D721Med (cell line): ENCODE data around the gene XPO1.

Source experiments
- DNase-seq: peaks from one replicate; pipeline ENCODE4 v3.0.0; 2011; ENCODE audit warnings: low spot score; ENCODE audit not compliant: insufficient read length
- FAIRE-seq: peaks from 2 replicates; lab custom pipeline; 2011; peaks lifted over from hg19 to GRCh38; lab: Jason Lieb, UNC
- CTCF ChIP-seq: IDR thresholded peaks from 2 replicates; pipeline ENCODE4 v1.5.1; 2012; ENCODE audit warnings: mild to moderate bottlenecking, control low read depth; ENCODE audit not compliant: insufficient read depth; ENCODE audit errors: missing control alignments

Gene XPO1

GRCh38 chr2:61530749-61531148, 7.4 kb downstream of the XPO1 start:
- no peak for FAIRE-seq
- TF ChIP-seq CTCF = no peak
- no peak for DNase-seq

GRCh38 chr2:61529944-61530735, 8.0 kb downstream of the XPO1 start:
- FAIRE-seq = no peak
- no peak for TF ChIP-seq CTCF
- DNase-seq = no peak

GRCh38 chr2:61520261-61520660, 17.9 kb downstream of the XPO1 start:
- DNase-seq (no peak), FAIRE-seq (no peak)
- TF ChIP-seq CTCF = no peak

- TF ChIP-seq CTCF = no peak
- no peak for DNase-seq
- no peak for FAIRE-seq
These were observed 25.3 kb downstream of the XPO1 start for GRCh38 chr2:61512768-61513398.

GRCh38 chr2:61510674-61511671, 27.2 kb downstream of the XPO1 start:
- FAIRE-seq (no peak), DNase-seq (no peak)
- TF ChIP-seq CTCF = no peak

GRCh38 chr2:61504949-61505348, 33.2 kb downstream of the XPO1 start:
- DNase-seq = no peak
- FAIRE-seq = no peak
- TF ChIP-seq CTCF = no peak
